GM19438 (cell line): ENCODE measurements around the gene AKR1B1.

Source experiments
- ATAC-seq: cut with Tn5 transposase; IDR thresholded peaks from one replicate; pipeline ENCODE4 v1.9.1; 2021; ENCODE audit warnings: low read depth; ENCODE audit not compliant: unreplicated experiment

AKR1B1 gene

DNA sequence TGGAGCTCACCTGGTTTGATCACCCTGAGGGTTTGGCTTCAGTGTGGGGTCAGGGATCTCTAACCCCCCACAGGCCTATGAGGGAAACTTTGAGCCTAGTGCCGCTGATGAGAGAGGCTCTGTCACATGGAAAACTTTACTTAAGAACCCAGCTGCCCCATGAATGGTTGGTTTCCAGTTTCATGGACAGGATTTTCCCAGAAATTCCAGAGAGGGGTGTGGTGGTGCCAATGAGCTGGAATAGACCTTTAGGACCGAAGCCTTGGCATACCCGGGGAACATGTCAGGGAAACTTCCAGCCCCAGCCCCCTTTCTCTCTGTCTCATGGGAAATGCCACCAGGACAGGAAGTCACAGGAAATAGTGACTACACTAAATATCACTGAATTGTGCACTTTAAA lies 36.9 kb downstream of the AKR1B1 start:
- ATAC-seq, result no peak

DNA sequence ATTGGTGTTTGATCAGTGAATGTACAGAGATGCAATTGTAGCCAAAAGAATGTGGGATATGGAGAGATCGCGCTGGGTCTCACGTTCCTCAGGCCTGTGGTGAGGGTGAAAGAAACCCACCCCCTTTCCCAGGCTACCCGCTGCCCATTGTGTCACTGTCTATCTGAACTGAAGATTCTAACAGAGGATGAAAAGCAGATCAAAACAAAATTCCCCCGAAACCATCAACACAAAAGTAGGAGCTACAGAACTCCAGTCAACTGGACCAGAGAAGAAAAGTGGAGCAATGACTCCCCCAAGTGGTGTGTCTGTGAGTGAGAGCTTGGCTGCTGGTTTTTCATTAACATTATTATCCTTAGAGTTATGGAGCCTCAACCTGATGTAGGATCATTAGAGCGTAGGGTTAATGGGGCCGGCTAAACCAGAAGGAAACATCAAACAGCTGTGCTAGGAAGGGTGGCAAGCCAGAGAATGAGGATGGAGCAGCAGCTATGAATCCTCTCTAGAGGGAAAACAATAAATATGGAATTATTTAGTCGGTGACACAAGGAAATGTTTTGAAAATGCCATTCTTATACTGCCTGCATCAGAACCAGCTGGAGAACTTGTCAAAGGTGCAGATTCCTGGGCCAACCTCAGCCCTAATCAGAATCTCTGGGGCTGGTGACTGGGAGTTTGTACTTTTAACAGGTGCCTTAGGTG lies 38.3 kb downstream of the AKR1B1 start:
- no peak for ATAC-seq

DNA sequence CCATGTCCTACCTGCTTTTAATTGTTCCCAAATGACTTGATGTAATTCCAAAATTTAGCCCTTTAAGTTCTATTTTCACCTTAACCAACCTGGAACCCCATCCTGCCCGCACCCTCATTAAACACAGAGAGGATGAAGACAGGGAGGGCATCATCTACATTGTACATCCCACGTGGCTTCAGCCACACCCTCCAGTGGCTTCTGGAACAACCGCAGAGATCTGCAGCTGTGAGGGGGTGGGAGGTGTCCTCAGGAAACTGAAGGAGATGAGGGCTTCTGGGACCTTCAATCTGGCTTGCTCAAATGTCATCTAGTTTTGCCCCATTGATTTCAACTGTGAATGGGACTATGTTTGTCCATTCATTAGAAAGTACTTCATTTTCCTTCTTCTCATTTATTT lies 39.0 kb downstream of the AKR1B1 start:
- no peak for ATAC-seq

GRCh38 chr7:134419085-134419484 lies 39.8 kb downstream of the AKR1B1 start:
- no peak for ATAC-seq

DNA sequence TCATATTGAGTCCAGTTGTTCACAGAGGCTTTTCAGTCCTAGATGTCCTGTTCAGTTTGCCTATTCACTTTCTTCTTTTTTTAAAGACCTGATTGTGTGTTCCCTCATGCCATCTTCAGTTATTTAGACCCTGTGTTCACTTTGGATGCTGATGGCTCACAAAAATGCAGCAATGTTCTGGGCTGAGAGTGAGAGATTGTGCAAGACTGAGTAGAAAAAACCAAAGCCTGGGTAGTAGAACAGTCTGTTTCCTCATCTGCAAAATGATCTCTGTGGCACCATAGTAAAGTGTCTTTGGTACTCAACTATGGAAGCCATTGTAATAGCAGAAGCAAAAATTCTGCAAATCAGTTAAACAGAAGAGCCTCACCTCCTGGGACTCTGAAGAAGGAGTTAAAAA lies 43.2 kb downstream of the AKR1B1 start:
- ATAC-seq, result no peak

- ATAC-seq, result no peak
These were observed 44.8 kb downstream of the AKR1B1 start for GRCh38 chr7:134414109-134414508.

DNA sequence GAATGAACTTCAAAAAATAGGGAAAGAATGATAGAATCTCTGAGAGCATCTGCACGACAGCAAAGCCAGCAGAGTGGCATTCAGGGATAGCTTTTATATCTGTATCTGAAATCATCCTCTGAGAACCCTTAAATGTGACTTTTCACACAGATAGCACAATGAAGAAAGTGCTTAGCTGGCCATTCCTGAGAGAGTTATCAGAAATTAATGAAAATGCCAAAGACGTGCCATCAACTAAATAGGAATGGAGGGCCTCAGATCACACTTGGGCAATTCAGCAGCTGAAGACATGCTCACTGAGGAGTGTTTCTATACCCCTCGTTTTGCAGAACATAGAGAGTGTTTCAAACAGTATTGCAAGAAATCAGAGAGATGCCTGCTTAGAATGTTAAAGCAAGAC lies 51.6 kb downstream of the AKR1B1 start:
- ATAC-seq, result no peak

GRCh38 chr7:134406431-134406830 lies 52.5 kb downstream of the AKR1B1 start:
- ATAC-seq, result no peak

- no peak for ATAC-seq
These were observed 53.6 kb downstream of the AKR1B1 start for GRCh38 chr7:134405299-134405698.

DNA sequence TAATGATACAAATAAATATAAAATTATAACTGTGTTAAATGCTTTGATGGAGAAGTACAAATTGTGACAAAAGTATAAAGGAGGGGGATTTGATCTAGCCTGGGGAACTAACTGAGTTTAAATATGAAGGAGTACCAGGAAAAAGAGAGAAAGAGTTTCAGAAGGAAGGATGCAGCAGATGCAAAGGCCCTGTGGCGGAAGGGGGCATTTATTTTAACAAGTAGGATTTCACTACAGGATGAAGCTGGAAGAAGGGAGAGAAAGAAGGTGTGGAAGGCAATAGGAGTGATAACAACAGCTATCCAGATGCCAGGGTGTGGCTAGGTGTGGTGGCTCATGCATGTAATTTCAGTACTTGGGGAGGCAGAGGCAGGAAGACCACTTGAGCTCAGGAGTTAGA lies 55.8 kb downstream of the AKR1B1 start:
- ATAC-seq, result no peak

DNA sequence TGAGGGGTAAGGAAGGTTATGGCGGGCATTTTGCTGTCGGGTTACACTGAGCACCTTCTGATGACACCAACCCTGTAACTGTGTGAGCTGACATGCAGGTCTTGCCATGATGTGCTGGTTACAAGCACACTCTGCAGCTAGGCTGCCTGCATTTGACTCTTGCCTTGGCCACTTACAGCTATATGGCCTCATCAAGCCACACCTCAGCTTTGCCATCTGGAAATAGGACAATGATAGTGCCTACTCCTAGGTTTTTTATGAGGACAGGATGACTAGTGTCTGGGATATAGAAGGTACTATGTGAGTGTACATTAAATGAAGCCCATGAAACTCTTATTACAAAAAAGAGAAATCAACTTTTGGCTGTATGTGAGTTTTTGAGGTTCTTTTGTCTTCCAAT lies 58.0 kb downstream of the AKR1B1 start:
- ATAC-seq, result no peak

DNA sequence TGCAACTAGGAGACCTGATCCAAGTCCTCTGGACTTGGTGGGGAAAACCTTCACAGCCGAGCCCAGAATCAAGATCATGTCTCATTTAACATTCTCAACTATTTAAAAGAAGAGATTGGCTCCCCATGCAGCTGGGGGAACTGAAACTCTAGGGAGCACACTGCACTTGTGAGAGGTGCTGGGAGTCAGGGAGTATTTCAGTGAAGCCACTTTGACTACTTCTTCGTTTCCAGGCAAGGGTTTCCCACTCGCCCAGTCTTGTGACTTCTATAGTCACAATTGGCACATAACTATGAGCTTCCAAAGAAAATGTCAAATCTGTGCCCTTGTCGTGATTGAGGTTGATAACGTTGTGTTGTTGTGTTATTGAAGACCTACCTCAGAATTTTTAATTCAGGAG lies 62.9 kb downstream of the AKR1B1 start:
- no peak for ATAC-seq

- no peak for ATAC-seq
These were observed 63.3 kb downstream of the AKR1B1 start for GRCh38 chr7:134395604-134396003.

GRCh38 chr7:134394056-134394455 lies 64.8 kb downstream of the AKR1B1 start:
- ATAC-seq, result no peak
